Uterus (tissue), 4 donors: ENCODE data around the gene CFAP74. TPM values are rescaled to one million over a fixed set of nuclear protein-coding genes. Genes with fewer than 3 reads are reported as not detected.
A peak's percentile ranks its signal among the peaks of the same experiment; 100 is the strongest.

Source experiments
- DNase-seq, 2 donors: peaks; one replicate each; pipeline ENCODE4 v3.0.0-alpha.2; 2019 to 2020
- H3K27ac ChIP-seq, 2 donors: fragments of 200-600 bp; sonication (generic); 1 replicate in 1 of 2; 2 replicates in 1 of 2; pipeline ENCODE4 v1.5.1; 2016 to 2018
- H3K27me3 ChIP-seq, 2 donors: fragments of 200-600 bp; sonication (generic); one replicate each; pipeline ENCODE4 v1.5.1; 2018 to 2019; ENCODE audit warnings: control low read depth in 1 of 2
- H3K36me3 ChIP-seq, 2 donors: fragments of 200-600 bp; sonication (generic); one replicate each; pipeline ENCODE4 v1.5.1; 2019; ENCODE audit warnings: control low read depth in 1 of 2
- H3K4me1 ChIP-seq, 2 donors: fragments of 200-600 bp; sonication (generic); one replicate each; pipeline ENCODE4 v1.5.1; 2018 to 2019; ENCODE audit warnings: control low read depth in 1 of 2
- H3K4me3 ChIP-seq, 2 donors: fragments of 200-600 bp; sonication (generic); 1 replicate in 1 of 2; 2 replicates in 1 of 2; pipeline ENCODE4 v1.5.1; 2018 to 2019; ENCODE audit warnings: mild to moderate bottlenecking in 1 of 2
- H3K9me3 ChIP-seq, 2 donors: fragments of 200-600 bp; sonication (generic); one replicate each; pipeline ENCODE4 v1.5.1; 2019; ENCODE audit warnings: control low read depth in 1 of 2
- CTCF ChIP-seq, 4 experiments: fragments of 200-600 bp in 2 of 4; fragments of 450-650 bp in 2 of 4; sonication (generic) in 2 of 4; IDR thresholded peaks; one replicate each; pipeline ENCODE4 v1.5.1; 2016 to 2019; ENCODE audit warnings: antibody characterized with exemption in 4 of 4, mild to moderate bottlenecking in 2 of 4, moderate library complexity in 1 of 4
- POLR2A ChIP-seq, 2 donors: fragments of 450-650 bp; IDR thresholded peaks; one replicate each; pipeline ENCODE4 v1.6.1; 2016; ENCODE audit warnings: antibody characterized with exemption in 2 of 2, mild to moderate bottlenecking in 1 of 2, moderate library complexity in 1 of 2
- intact Hi-C: fragments of 100-400 bp; cut with DNase I; formaldehyde crosslinking; loops from one replicate; pipeline ENCODE4 v1.15.1; 2023; ENCODE audit warnings: low total_unique reads
- total RNA-seq, 4 donors: library from RNA; depleted of rRNA in 3 of 4; stranded (reverse); fragments of >200 nt in 3 of 4; gene quantifications; one replicate each; pipeline versions ENCODE4 v1.1.0 to v1.2.4, GENCODE V29; 2014 to 2023
- donor health status: DM: yes; HTN: yes; CAD: no.

CFAP74 gene
- total RNA-seq, 4 donors from 2014 or later, result 0.64 to 1.0 TPM; not detected in 2

- Histone ChIP-seq H3K9me3 (no peaks in the 10 kb centered on the region), H3K4me3 (no peak overlapping the region), H3K4me1 (peaks cover 0 to 13% of the 10 kb centered on the region in 2 donors), H3K27me3 (peaks cover 6 to 12% of the 10 kb centered on the region in 2 donors), H3K27ac (no peak overlapping the region), H3K36me3 (no peaks in the 10 kb centered on the region)
- no peak for DNase-seq
- intact Hi-C loops, result loop anchor here (5.0 kb wide), 1 partner anchor 106 kb away; no protein-coding TSS in a partner anchor
- TF ChIP-seq CTCF (IDR thresholded peaks at IDR 0.05), result no peak
Measured at GRCh38 chr1:2047749-2048729, 44.5 kb upstream of the CFAP74 start.

- Histone ChIP-seq H3K36me3 (no peaks in the 10 kb centered on the region), H3K27me3 (peaks cover 6 to 12% of the 10 kb centered on the region in 2 donors), H3K9me3 (no peaks in the 10 kb centered on the region), H3K27ac (no peak overlapping the region), H3K4me3 (no peak overlapping the region), H3K4me1 (peaks cover 0 to 13% of the 10 kb centered on the region in 2 donors)
- TF ChIP-seq CTCF (IDR thresholded peaks at IDR 0.05) (no peak), POLR2A (IDR thresholded peaks at IDR 0.05) (no peak)
- intact Hi-C loops, result loop anchor here (5.0 kb wide), 1 partner anchor 105 kb away; no protein-coding TSS in a partner anchor
- DNase-seq, result no peak
Measured at GRCh38 chr1:2046953-2047748, 43.6 kb upstream of the CFAP74 start.

DNA sequence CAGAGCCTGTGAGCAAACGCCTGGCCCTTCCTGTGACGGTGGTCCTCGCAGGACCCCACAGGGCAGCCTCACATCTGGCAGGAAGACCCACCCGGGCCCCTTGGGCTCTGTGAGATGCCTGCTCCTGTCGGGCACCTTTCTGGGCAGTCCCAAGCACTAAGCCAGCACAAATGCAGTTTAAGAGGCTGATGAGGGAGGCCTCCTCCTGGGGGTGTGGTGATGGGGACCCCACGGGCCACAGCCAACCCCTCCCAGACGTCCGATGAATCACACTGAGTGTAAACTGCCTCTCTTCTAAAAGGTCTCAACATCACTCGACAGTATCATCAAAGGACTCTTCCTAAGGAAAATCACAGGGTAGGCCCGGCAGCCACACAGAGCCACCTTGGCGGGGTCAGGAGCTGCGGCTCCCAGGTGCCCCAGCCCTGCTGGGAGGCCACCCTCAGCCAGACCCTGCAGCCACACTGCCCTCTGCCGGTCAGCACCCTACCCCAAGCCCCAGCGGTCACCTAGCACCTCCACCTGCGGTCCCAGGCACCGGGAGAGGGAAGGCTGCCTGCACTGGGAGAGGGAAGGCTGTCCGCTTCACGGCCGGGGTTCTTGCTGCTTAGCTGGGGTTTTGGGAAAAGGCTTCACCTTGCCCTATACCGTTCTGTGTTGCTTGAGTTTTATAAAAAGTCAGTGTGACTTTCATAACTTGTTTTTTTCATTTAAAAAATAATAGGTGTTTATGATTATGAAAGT lies 42.8 kb upstream of the CFAP74 start:
- no peak for DNase-seq
- no peaks in the 10 kb centered on the region for H3K9me3 ChIP-seq
- H3K4me3 ChIP-seq, result no peak overlapping the region
- no peaks in the 10 kb centered on the region for H3K36me3 ChIP-seq
- peaks cover 6 to 12% of the 10 kb centered on the region in 2 donors for H3K27me3 ChIP-seq
- peaks cover 0 to 13% of the 10 kb centered on the region in 2 donors for H3K4me1 ChIP-seq
- intact Hi-C loops, result loop anchor here (5.0 kb wide), 1 partner anchor 104 kb away; no protein-coding TSS in a partner anchor
- TF ChIP-seq POLR2A (IDR thresholded peaks at IDR 0.05) (no peak), CTCF (IDR thresholded peaks at IDR 0.05) (peak; percentile 23 to 39 (median 26))
- no peak overlapping the region for H3K27ac ChIP-seq

GRCh38 chr1:2045468-2046173 lies 42.0 kb upstream of the CFAP74 start:
- Histone ChIP-seq H3K27me3 (peaks cover 6% of the 10 kb centered on the region in 2 donors), H3K27ac (no peak overlapping the region), H3K9me3 (no peaks in the 10 kb centered on the region), H3K4me1 (peaks cover 0 to 13% of the 10 kb centered on the region in 2 donors), H3K36me3 (no peaks in the 10 kb centered on the region), H3K4me3 (no peak overlapping the region)
- intact Hi-C loops, result loop anchor here (5.0 kb wide), 1 partner anchor 103 kb away; no protein-coding TSS in a partner anchor
- no peak for TF ChIP-seq POLR2A (IDR thresholded peaks at IDR 0.05)
- TF ChIP-seq CTCF (IDR thresholded peaks at IDR 0.05), result no peak
- no peak for DNase-seq
